Measurements from ENCODE around the gene GFOD1.
"Not testable (repeated sequence)": the region's sequence is repeated elsewhere in the genome, so short reads cannot be mapped to it uniquely, and the experiment has no call there.

GFOD1 gene

DNA sequence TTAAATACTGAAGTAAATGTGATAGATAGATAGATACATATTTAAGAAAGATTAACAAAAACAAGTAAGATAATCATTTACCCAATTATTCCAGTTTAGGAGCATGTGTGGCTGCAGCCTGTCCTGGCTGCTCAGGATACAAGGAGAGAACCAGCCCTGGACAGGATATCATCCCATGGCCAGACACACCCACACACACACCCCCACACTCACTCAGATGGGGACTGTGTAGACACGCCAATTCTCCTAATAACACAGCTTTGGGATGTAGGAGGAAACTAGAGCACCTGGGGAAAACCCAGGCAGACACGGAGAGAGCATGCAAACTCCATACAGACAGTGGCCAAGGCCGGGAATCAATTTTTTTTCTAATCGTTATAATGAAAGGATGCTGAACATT is 45.6 kb downstream of the GFOD1 start:
- no peak for DNase-seq (ENCODE audit: low spot score)

DNA sequence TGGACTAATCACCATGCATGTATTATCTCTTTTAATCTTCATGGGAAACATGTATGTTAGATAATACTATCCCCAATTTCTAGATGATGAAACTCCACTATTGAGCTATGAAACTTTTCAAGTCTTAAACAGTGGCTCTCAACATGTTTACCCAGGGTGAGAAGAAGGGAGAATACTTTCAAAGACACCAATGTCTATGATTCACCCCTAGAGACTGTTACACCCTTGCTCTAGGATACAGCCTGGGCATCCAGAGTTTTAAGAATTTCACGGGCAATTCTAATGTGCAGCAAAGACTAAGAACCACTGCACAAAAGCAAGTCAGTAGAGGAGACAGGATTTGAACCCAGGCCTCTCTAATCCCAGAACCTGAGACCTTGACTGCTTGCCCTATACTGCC is 47.8 kb downstream of the GFOD1 start:
- no peak for DNase-seq (ENCODE audit: low spot score)

DNA sequence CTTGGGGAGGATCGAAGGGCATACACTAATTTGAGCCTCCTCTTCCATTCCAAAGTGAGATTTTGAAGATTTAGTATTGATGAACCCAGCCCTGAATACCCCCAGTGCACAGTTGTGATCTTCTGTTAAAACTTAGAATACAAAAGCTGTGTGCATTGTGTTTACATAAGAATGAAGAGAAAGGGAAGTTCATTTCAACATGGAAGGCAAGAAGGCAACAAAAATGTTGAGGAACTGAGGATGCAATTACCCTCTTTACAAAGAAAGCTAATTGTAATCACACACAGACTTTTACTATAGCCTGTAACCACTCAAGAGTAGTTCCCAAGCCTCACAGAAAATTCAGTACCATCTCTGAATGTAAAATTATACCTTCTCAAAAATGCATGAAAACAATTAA is 49.3 kb downstream of the GFOD1 start:
- no peak for DNase-seq (ENCODE audit: low spot score)

DNA sequence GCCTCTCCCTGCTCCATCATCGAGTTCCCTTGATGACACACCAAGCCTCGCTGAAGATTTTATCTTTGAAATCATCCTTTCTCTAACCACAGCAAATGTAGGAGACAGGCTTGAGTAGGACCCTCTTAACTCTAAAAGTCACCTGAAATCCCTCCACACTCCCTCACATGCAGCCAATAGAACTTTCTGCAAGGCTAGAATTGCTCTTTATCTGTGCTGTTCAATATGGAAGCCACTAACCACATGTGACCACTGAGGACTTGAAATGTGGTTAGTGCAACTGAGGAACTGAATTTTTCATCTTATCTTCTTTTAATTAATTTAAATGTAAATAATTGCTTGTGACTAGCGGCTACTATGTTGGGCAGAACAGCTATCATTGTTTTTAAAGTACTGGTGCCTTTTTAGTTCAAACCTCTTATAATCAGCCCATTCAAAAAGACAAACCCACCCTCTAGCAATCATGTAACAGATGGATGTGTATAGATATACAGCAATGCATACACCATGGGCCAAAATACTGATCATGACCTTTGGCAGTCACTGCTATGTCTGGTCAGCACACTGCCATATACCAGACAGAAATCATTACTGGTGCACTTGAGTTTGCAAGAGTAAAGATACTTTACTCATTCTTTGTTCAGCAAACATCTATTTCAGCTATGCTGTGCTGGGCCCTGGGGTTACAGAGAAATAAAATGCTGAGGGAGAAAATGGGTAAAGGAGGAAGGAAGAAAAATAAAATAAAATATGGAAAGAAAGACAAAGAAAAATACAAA is 50.0 kb downstream of the GFOD1 start:
- DNase-seq (ENCODE audit: low spot score): no peak

DNA sequence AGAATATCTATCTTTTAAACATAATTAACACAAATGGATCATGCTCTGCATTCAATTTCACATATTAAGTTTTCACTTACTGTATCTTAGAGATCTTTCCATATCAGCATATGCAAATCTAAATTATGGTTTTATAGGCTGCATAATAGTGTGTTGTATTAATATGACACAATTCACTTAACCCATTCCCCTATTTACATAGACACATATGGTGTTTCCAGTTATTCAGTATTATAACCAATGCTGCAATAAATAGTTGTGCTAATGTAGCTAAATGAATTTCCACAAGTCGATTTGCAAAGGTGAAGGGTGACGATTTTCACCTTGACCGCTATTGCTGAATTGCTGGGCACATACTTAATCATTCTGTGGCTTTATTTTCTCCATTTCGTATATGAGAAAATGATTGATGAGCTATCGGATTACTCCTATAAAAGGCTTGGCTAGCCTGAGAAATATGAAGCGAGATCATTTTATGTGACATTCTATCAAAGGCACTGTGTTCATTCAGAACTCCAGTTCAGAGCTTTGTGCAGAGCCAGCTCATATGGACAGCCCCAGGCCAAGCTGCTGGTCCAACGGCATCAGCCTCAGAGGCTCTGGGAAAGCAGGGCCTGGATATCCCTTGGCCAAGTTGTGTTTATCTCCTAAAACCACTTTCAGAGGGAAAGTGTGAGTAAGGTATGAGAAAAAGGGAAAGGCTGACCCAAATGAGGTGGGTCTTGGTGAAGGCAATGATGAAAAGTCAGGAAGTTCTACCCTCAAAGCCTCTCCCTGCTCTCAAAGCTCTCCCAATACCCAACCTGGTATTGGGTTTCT is 50.8 kb downstream of the GFOD1 start:
- no peak for DNase-seq (ENCODE audit: low spot score)

DNA sequence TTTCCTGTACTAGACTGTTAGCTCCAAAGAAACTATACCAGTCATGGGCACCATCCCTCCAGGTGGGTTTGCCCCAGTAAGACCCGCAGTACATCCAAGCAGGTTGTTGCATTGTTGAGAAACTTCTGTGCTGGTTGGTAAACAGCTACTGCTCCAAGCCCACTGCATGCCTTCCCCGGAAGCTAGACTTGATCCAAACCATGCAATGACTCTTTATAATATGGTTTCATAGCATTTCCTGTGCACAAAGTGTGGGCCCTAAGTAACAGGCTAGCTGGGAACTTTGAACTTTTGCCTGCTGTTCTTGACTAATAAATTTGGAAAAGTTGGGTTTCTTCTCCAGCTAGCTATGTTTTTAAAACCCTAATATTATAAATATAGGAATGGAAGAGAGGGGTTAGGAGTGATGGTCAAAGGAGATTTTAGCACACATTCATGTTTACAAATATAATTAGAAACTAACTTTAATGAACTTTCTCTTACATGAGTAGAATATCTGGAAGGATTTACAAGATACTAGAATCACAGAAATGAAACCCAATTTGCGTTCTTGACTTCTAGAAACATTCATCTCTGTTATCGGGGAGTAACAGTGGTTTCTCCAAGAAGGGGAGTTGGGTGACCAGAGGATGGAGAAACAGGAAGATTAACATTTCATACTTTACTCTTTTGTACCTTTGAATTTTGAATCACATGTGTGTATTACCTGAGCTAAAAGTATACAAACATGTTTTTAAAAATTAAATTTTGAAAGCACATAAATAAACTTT is 51.7 kb downstream of the GFOD1 start:
- DNase-seq (ENCODE audit: low spot score): no peak

DNA sequence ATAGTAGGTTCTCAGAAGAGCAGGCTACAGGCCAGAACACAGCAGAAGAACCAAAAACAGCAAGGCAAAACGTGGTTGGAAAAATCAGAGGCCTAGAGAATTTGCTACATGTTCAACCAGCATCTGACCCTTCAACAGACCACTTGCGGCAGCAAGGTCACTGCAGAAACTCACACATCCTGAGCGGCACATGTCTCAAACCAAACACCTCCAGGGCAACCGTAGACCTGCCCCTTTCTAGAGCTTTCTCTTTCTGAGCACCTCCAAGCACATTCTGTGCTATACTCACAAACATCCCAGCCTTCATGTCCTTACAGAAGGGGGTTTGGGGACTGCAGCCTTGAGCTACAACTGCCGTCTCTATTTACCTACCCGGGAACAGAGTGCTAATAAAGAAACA is 52.6 kb downstream of the GFOD1 start:
- DNase-seq (ENCODE audit: low spot score): no peak

DNA sequence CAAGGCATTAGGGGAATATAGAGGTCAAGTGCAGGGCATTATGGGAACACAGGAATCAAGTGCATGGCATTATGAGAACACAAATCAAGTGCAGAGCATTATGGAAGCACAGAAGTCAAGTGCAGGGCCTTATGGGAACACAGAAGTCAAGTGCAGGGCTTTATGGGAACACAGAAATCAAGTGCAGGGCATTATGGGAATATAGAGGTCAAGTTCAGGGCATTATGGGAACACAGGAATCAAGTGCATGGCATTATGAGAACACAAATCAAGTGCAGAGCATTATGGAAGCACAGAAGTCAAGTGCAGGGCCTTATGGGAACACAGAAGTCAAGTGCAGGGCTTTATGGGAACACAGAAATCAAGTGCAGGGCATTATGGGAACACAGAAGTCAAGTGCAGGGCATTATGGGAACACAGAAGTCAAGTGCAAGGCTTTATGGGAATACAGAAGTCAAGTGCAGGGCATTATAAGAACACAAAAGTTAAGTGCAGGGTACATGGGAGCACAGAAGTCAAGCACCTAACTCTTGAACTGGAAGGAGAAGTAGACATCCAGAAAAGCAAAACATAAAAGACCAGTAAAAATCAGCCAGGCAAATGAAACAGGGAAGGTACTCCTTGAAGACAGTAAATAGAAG is 53.1 kb downstream of the GFOD1 start:
- not testable (repeated sequence) for DNase-seq (ENCODE audit: low spot score)

DNA sequence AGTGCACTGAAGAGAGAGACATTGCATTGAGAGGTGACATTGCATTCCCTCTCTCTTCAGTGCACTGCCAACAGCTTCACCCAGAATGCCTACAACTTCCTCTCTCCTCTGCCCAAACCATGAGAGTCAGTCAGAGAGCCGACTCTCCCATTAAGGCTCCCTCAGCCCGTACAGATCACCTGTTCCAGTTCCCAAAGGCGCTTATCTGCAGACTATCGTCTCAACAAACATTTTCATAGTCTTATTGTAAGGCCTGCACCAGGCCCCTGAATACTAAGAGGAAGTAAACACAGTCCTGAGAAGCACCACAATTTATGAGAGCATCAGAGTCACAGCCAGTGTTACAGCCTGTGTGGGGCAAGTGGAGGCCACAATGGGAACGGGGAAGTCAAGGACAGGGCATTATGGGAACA is 53.7 kb downstream of the GFOD1 start:
- DNase-seq (ENCODE audit: low spot score): no peak

DNA sequence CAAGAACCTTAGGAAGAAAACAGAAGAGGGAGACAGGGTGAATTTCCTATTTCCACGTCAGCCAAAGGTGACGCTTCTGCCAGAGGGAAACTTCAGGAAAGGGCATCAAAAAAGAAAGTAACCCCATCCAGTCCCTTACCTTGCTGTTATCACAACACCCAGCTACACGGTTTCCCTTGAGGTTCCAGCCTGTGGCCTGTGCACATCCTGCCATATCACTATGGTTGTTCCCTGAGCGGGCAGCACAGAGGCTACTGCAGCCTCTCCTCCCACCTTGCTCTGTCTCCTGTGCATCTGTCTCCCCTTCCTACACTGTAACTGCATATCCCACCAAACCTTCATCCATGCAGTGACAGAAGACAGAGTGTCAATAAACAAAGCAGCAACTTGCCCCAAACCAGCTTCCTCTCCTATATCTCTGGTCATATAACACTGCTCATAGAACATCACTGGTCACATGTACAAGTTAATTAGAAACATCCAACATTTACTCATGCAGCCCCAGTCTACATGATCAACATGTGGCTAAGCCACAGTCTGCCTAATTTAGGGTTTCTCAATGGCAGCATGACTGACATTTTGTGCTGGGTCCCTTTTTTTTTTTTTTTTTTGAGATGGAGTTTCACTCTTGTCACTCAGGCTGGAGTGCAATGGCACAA is 54.7 kb downstream of the GFOD1 start:
- DNase-seq (ENCODE audit: low spot score): no peak

DNA sequence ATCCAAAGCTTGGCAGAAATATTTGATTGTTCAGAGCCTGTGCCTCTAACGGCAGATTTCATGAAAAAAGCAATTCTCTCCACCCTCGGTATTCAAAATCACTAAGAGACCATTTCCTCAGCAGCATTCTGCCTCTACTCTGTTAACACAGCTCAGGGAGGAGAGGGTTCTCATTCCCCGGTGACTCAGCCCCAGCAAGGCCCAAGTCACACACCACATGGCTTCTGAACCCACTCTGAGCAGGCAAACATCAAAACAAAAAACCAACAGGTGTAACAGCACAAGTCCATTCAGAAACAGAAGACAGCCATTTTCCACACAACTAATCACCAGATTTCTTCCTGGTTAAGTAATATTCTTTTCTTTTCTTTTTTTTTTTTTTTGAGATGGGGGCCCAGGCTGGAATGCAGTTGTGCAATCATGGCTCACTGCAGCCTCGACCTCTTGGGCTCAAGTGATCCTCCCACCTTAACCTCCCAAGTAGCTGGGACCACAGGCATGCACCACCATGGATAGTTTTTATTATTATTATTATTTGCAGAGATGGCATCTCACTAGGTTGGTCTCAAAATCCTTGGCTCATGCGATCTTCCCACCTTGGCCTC is 55.4 kb downstream of the GFOD1 start:
- no peak for DNase-seq (ENCODE audit: low spot score)

DNA sequence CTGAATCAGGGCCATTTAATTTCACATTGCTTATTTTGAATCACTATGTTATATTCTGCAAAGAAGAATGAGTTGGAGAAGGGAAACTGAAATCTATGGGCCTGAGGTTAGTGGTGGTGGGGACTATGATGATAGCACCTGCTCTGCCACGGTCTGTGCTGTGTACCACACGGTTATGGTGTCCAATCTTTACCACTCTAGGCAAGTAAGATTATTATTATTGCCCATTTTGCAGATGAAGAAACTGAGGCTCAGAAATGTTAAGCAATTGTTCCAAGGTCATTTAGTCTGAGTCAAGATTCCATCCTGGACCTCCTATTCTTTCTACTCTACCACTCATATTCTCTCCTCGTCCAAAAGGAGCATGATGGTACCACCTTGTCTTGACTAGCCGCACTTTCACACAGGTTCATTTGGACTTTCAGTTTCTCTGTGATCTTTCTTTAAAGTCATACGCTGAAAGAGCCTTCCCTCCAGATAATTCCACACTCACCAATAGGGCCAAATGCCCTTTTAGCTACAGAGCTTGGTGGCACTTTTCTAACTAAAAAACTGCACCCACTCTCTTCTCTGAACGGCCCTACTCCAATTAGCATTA is 56.2 kb downstream of the GFOD1 start:
- DNase-seq (ENCODE audit: low spot score): no peak

DNA sequence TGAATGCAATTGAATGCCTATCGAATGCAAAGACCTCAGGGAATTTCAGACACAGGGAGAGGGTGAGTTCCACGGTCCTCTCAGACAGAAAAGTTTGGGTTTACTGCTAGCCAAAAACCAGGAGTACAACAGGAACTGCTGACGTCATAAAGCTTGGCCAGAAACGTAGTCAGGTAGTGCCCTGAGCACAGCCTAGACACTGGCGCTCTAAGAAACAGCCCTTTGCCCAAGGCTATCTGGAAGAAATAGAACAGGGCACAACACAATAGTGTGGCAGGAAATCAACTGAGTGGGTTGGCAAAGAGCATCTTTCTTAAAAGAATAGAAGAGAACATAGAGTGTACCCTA is 58.0 kb downstream of the GFOD1 start:
- DNase-seq (ENCODE audit: low spot score): no peak

DNA sequence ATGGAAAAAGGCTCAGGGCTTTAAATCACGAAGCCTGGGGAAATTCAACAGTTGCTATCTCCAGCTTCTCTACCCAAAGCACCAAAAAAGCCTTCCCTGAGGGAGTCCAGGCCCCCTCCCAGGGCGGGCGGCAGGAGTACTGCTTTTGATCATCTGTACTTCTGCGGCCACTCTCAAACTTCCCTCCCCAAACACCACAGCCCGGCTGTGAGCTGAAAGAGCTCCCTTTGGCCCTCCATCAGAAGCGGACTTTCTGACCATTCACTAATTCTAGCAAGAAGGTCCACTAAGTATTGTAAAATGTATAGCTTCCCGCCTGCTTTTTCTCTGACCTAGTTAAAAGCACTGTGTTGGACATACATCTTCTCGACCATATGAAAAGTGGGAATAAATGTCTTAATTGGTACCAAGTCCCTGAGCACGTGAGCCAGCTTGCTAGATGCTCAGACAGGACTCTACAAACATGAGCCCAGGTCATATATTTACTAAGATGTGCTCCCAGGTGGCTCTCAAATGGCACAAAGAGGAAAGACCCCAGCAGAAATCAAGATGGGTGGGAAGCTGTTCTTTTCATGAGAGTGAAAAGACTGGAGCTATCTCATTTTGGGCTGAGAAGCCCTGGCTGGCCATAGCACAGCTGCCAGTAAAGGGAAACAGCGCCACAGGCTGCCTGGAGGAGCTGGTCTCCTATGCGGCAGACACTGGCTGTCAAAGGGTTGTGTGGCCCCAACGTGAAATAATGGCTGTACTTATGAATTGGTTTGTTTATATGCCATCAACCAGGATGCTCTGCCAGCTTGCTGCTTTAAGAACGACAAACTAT is 58.6 kb downstream of the GFOD1 start:
- DNase-seq (ENCODE audit: low spot score): no peak

DNA sequence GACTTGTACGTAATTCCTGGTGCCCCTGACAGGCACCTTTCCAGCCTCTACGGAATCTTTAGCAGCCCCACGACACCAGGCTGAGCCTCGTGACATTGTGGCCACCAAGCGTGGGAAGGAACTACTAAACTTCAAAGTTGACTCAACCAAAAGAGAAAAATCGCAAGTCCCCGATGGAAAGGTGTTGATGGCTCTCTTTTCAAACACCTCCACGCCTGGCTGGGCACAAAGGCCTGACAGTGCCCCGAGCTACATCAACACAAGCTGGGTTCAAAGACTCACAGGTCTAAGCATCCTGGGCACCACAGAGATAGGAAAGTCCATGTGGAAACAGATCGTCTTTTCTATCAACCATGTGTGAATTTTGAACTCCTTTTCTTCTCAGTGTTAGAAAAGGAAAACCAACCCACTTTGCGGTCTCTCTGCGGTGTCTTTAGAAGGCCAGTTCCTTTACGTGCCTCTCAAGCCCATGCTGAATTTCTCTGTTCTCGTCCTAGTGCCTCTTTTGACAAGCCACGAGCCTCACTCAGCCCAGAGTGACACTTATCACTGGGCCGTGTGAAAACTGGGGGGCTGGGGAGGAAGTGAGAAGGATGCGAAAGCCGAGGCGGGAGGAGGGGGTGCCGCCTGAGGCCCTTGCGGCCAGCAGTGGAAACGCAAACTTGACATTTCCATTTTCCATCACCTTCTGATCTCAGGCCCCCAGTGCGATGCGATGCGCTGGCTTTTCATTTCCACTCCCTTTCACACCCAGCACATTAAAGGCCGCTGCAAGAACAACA is 59.4 kb downstream of the GFOD1 start:
- DNase-seq (ENCODE audit: low spot score): no peak

DNA sequence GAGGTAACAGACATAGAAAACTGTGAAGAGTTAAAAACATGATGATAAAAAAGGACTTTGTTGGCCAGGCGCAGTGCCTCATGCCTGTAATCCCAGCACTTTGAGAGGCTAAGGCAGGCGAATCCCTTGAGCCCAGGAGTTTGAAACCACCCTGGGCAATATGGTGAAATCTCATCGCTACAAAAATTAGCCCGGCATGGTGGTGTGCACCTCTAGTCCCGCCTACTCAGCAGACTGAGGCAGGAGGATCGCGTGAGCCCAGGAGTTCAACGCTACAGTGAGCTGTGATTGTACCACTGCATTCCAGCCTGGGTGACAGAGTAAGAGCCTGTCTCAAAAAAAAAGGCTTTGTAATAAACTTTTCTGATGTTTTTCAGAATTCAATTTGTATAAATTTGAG is 60.1 kb downstream of the GFOD1 start:
- no peak for DNase-seq (ENCODE audit: low spot score)

DNA sequence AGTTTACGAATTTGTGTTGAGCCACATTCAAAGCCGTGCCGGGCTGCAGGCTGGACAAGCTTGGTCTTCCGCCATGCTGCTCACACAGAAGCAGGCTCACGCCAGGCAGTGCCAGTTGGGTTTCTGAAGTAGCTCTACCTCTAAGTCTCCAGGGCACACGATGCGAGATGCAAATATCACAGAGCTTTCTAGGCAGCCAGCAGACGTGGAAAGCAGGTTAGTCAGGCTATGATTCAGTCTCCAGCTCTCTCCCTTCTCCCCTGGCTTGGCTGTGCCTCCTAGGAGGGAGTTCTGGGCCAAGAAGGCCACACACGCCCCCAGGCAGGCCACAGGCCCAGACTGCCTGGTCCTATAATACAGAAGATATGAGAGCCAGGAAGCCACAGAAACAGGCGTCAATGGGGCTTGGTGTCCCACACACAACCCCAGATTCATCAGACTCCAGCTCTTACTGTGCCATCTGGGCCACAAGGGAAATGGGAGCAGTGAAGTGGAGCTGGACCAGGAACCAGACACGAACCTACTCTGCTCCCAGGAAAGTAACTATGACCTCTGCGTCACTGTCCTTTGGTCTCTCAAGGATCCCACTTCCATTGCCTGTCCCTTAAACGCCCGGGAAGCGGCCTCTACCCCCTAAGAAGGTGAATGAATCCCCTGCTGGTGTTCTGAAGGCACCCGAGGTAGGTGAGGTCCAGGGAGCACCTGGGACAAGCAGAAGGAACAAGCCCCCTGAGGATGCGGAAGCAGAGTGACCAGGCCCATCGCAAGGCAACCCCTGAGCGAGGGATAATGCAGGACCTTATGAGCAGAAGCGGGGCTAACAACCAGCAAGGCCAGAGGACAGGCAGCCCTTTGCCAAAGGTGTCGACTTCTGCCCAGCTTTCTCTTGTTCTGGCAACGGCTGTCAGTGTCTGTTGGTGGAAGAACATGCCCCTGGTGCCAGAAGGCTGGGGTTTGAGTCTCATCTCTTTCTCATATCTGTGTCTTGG is 61.2 kb downstream of the GFOD1 start:
- DNase-seq (ENCODE audit: low spot score): peak; percentile 64

DNA sequence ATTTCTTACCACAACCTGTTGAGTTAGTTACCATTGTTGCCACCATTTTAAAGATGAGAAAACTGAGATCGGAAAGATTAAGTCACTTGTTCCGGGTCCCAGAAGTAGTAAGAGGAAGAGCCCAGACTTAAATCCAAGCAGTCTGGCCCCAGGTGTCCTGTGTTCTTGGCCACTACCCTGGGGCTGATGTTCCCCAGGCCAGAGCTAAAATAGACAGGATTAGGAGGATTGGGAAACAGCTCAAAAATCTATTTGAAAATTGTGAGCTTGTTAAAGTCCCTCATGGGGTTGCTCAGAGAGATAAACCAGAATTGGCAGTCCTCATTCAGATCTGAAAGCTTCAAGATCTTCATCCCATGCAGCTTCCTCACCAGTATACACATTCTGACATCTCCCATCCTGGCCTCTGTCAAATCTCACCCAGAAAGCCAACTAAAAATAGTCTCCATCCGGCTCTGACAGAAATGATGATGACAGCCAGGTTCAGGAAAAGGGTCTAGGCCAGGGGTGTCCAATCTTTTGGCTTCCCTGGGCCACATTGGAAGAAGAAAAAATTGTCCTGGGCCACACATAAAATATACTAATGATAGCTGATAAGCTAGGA is 62.0 kb downstream of the GFOD1 start:
- no peak for DNase-seq (ENCODE audit: low spot score)
